SU-DHL-6 (cell line): ENCODE results near the gene NTNG1.

Experiments used
- H2AFZ ChIP-seq: fragments of 200-600 bp; sonication (generic); 2 replicates; pipeline ENCODE4 v1.6.1; 2014; ENCODE audit warnings: low read depth, mild to moderate bottlenecking, moderate library complexity, mixed read lengths, antibody characterized with exemption, low read length; ENCODE audit not compliant: severe bottlenecking
- H3F3A ChIP-seq: fragments of 200-600 bp; shearing (Covaris generic); 2 replicates; pipeline ENCODE4 v1.6.0; 2016; ENCODE audit warnings: antibody characterized with exemption, mild to moderate bottlenecking; ENCODE audit not compliant: insufficient read depth
- H3K27ac ChIP-seq: fragments of 200-600 bp; sonication (generic); 2 replicates; pipeline ENCODE4 v1.5.1; 2016; ENCODE audit warnings: low read depth, mild to moderate bottlenecking, low read length, moderate library complexity, mixed read lengths
- H3K27me3 ChIP-seq: fragments of 200-600 bp; sonication (generic), shearing (Covaris generic); 2 replicates; pipeline ENCODE4 v1.6.0; 2014; ENCODE audit warnings: mild to moderate bottlenecking, low read length
- H3K36me3 ChIP-seq: fragments of 200-600 bp; sonication (generic); 2 replicates; pipeline ENCODE4 v1.6.1; 2014; ENCODE audit warnings: mild to moderate bottlenecking, low read length, mixed read lengths
- H3K4me2 ChIP-seq: fragments of 300-600, 200-600 bp; shearing (Covaris generic), sonication (generic); 2 replicates; pipeline ENCODE4 v1.6.0; 2014; ENCODE audit warnings: low read length, low read depth, mild to moderate bottlenecking; ENCODE audit not compliant: poor library complexity, severe bottlenecking
- H3K4me3 ChIP-seq: fragments of 200-600 bp; sonication (generic); 2 replicates; pipeline ENCODE4 v1.5.1; 2014; ENCODE audit warnings: antibody characterized with exemption, low read length, mild to moderate bottlenecking, mixed read lengths; ENCODE audit not compliant: insufficient read depth, poor library complexity, severe bottlenecking
- H3K79me2 ChIP-seq: fragments of 200-600 bp; sonication (generic); 2 replicates; pipeline ENCODE4 v1.6.1; 2014; ENCODE audit warnings: mild to moderate bottlenecking, low read length, moderate library complexity; ENCODE audit not compliant: insufficient read depth
- H3K9ac ChIP-seq: fragments of 200-600 bp; sonication (generic); 2 replicates; pipeline ENCODE4 v1.7.0; 2014; ENCODE audit warnings: mild to moderate bottlenecking, low read length
- H3K9me2 ChIP-seq: fragments of 200-600 bp; sonication (generic); replicated peaks from 2 replicates; pipeline ENCODE4 v1.6.1; 2014; ENCODE audit warnings: low read length; ENCODE audit not compliant: insufficient read depth
- H3K9me3 ChIP-seq: fragments of 200-600 bp; sonication (generic); 2 replicates; pipeline ENCODE4 v1.6.1; 2014; ENCODE audit warnings: low read length, mixed read lengths; ENCODE audit not compliant: insufficient read depth
- H4K20me1 ChIP-seq: fragments of 200-600 bp; sonication (generic); 2 replicates; pipeline ENCODE4 v1.6.1; 2014; ENCODE audit warnings: low read depth, mild to moderate bottlenecking, antibody characterized with exemption, low read length, moderate library complexity, mixed read lengths
- EZH2phosphoT487 ChIP-seq: fragments of 200-600 bp; sonication (generic), shearing (Covaris generic); conservative IDR thresholded peaks from 2 replicates; pipeline ENCODE4 v1.6.1; 2018; ENCODE audit warnings: mild to moderate bottlenecking, antibody characterized with exemption, low read length, moderate library complexity, mixed read lengths
- TF ChIP-seq, protein P1 (sequence below): fragments of 200-600 bp; sonication (generic); IDR thresholded peaks from one replicate; pipeline ENCODE4 v1.5.1; 2017; ENCODE audit warnings: antibody characterized with exemption, mild to moderate bottlenecking, low read length, moderate library complexity; ENCODE audit not compliant: insufficient read depth, poor library complexity, severe bottlenecking

NTNG1 gene

DNA sequence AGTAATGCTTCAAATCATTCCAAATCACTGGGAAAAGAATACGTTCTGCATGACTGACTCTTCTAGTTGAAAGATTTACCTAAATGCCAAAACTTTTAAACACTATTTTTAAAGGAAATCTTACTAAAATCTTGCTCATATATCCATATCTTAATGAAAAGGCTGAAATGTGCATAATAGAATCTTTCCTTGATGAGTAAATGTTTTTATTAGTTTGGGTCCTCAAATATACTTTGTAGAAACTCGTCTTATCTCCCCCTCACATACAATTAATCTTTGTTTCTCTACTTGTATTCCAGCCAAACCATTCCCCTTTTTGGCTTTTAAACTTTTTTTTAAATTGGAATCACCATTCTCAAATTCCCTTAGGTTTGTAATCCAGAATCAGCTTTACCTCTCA is 110.2 kb downstream of the NTNG1 start:
- Histone ChIP-seq H4K20me1 (no peaks in the 10 kb centered on the region), H3K9me3 (no peaks in the 10 kb centered on the region), H3K9me2 (no peaks in the 10 kb centered on the region), H3K36me3 (no peaks in the 10 kb centered on the region), H3K9ac (no peak overlapping the region), H2AFZ (no peak overlapping the region), H3K4me3 (no peak overlapping the region), H3K27me3 (no peaks in the 10 kb centered on the region), H3K27ac (no peak overlapping the region), H3K79me2 (no peaks in the 10 kb centered on the region), H3F3A (no peaks in the 10 kb centered on the region), H3K4me2 (no peak overlapping the region)
- TF ChIP-seq, protein P1, sequence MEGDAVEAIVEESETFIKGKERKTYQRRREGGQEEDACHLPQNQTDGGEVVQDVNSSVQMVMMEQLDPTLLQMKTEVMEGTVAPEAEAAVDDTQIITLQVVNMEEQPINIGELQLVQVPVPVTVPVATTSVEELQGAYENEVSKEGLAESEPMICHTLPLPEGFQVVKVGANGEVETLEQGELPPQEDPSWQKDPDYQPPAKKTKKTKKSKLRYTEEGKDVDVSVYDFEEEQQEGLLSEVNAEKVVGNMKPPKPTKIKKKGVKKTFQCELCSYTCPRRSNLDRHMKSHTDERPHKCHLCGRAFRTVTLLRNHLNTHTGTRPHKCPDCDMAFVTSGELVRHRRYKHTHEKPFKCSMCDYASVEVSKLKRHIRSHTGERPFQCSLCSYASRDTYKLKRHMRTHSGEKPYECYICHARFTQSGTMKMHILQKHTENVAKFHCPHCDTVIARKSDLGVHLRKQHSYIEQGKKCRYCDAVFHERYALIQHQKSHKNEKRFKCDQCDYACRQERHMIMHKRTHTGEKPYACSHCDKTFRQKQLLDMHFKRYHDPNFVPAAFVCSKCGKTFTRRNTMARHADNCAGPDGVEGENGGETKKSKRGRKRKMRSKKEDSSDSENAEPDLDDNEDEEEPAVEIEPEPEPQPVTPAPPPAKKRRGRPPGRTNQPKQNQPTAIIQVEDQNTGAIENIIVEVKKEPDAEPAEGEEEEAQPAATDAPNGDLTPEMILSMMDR: no peak

DNA sequence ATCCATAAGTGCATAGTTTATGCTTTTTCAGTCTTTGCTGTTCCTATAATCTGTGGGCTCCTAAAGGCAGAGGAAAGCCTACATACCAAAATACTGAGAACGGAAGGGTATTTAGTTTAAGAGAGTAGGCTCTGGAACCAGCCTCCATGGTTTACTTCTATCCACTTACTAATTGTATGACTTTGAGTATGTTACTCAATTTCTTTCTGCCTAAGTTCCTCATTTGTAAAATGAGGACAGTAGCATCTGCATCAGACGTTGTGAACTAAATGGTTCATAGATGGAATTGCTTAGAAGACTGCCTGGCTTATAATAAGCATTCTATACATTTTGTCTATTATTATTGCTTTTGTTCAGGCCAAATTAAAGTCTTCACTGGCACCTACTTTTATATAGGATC is 111.0 kb downstream of the NTNG1 start:
- Histone ChIP-seq H3K9ac (no peak overlapping the region), H3K36me3 (no peaks in the 10 kb centered on the region), H2AFZ (no peak overlapping the region), H3K9me2 (no peaks in the 10 kb centered on the region), H4K20me1 (no peaks in the 10 kb centered on the region), H3K79me2 (no peaks in the 10 kb centered on the region), H3K9me3 (no peaks in the 10 kb centered on the region), H3K27me3 (no peaks in the 10 kb centered on the region), H3K4me2 (no peak overlapping the region), H3K27ac (no peak overlapping the region), H3F3A (no peaks in the 10 kb centered on the region), H3K4me3 (no peak overlapping the region)
- TF ChIP-seq, protein P1: no peak
- no peak for TF ChIP-seq EZH2phosphoT487

DNA sequence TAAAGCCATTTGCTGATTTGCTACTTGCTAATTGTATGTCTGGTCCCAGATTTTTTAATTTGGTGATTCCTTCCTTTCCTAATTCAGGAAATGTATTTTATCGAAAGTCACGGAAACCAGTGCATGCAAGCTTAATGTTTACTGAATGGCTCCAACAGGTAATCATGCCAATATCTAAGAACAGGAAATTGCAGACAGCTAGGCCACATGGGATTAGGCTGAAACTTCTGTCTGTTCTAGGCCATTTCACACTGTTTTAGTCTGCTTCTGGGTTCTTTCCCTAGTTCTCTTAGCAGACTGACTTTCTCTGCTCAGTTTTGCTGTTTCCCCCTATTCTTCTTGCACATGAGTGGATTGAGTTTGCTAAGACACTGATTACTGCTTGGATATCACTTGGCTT is 111.4 kb downstream of the NTNG1 start:
- Histone ChIP-seq H3F3A (no peaks in the 10 kb centered on the region), H3K79me2 (no peaks in the 10 kb centered on the region), H3K9me2 (no peaks in the 10 kb centered on the region), H3K36me3 (no peaks in the 10 kb centered on the region), H3K27ac (no peak overlapping the region), H2AFZ (no peak overlapping the region), H3K27me3 (no peaks in the 10 kb centered on the region), H3K4me2 (no peak overlapping the region), H3K9me3 (no peaks in the 10 kb centered on the region), H3K9ac (no peak overlapping the region), H4K20me1 (no peaks in the 10 kb centered on the region), H3K4me3 (no peak overlapping the region)
- TF ChIP-seq, protein P1: no peak

DNA sequence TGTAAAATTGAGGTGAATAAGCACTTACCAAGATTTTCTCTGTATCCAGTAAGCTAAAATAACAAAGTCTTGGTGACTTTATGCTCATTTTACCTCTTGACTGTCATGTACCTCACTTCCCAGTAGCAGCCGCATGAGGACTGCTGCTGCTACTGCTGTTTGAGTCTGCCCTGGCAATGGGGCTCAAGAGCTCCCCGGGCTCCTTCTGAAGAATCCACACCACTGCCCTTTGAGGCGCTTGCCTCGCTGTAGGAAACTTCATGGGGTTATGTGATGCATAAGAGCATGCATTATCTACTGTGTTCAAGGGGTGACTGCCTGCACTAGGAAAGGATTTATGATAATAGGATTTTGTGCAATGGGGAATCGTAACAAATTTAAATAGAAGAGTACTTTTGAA is 113.5 kb downstream of the NTNG1 start:
- no peaks in the 10 kb centered on the region for H3K79me2 ChIP-seq
- no peaks in the 10 kb centered on the region for H3K9me3 ChIP-seq
- no peak overlapping the region for H3K27ac ChIP-seq
- no peaks in the 10 kb centered on the region for H3K9me2 ChIP-seq
- H3K4me2 ChIP-seq: no peak overlapping the region
- no peaks in the 10 kb centered on the region for H3K36me3 ChIP-seq
- no peak overlapping the region for H3K9ac ChIP-seq
- H3F3A ChIP-seq: no peaks in the 10 kb centered on the region
- H3K27me3 ChIP-seq: no peaks in the 10 kb centered on the region
- no peak overlapping the region for H2AFZ ChIP-seq
- no peak overlapping the region for H3K4me3 ChIP-seq
- TF ChIP-seq EZH2phosphoT487: no peak
- TF ChIP-seq, protein P1: no peak
- no peaks in the 10 kb centered on the region for H4K20me1 ChIP-seq
